ENCODE data around the gene BASP1.

DNA sequence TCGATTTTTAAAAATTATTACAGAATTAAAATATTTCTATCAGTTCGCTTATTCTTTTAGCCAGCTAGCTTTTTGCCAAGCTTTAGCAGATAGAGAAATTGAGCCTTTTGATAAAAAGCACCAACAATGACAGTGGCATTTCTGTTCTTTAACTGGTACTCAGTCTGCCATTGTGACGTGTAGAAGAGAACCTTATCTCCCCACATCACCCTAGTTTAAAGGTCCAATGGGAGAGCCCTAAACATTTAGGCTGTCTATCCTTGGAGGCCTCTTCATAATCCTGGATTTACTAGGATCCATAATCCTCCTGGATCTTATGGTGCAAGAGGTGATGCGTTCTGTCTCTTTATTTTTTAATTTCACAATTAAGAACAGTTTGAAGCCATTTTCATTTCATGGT is 3.0 kb downstream of the BASP1 start:
- TF ChIP-seq GATA3 (IDR thresholded peaks at IDR 0.05; ENCODE audit: low read depth, low read length) (no peak), GATA2 (IDR thresholded peaks at IDR 0.05; ENCODE audit: low read depth, low read length) (no peak)

All from SH-SY5Y (cell line).